Neural progenitor cell (in vitro differentiated cells): ENCODE measurements around the gene FZD10.

Experiments
- CTCF ChIP-seq: fragments of 200-600 bp; sonication (generic); IDR thresholded peaks from 2 replicates; pipeline ENCODE4 v1.5.1; 2017; ENCODE audit warnings: antibody characterized with exemption, mild to moderate bottlenecking
- EZH2 ChIP-seq: fragments of 200-600 bp; sonication (generic); IDR thresholded peaks from 2 replicates; pipeline ENCODE4 v1.6.1; 2017; ENCODE audit warnings: antibody characterized with exemption, mild to moderate bottlenecking, moderate library complexity
- EZH2phosphoT487 ChIP-seq: fragments of 200-600 bp; sonication (generic); IDR thresholded peaks from 2 replicates; pipeline ENCODE4 v1.6.1; 2017; ENCODE audit warnings: antibody characterized with exemption

GRCh38 chr12:130199581-130200390 lies 37.5 kb downstream of the FZD10 start:
- TF ChIP-seq CTCF, result no peak
- TF ChIP-seq EZH2, result no peak
- no peak for TF ChIP-seq EZH2phosphoT487
